Testis (tissue), 3 donors: ENCODE data around the gene MEF2B. TPM values are rescaled to one million over a fixed set of nuclear protein-coding genes. Genes with fewer than 3 reads are reported as not detected.

Experiments used
- DNase-seq: peaks from one replicate; pipeline ENCODE4 v3.0.0-alpha.2; 2019
- H3K27ac ChIP-seq, 2 donors: fragments of 200-600 bp; sonication (generic); one replicate each; pipeline ENCODE4 v1.5.1; 2019
- H3K27me3 ChIP-seq: fragments of 200-600 bp; sonication (generic); one replicate; pipeline ENCODE4 v1.5.1; 2019
- H3K36me3 ChIP-seq: fragments of 200-600 bp; sonication (generic); one replicate; pipeline ENCODE4 v1.5.1; 2017; ENCODE audit warnings: low read depth; ENCODE audit errors: missing control alignments
- H3K4me1 ChIP-seq: fragments of 200-600 bp; sonication (generic); one replicate; pipeline ENCODE4 v1.5.1; 2019
- H3K4me3 ChIP-seq, 2 donors: fragments of 200-600 bp; sonication (generic); one replicate each; pipeline ENCODE4 v1.5.1; 2017 to 2019
- H3K9me3 ChIP-seq: fragments of 200-600 bp; sonication (generic); one replicate; pipeline ENCODE4 v1.5.1; 2017
- CTCF ChIP-seq, 3 experiments: fragments of 450-650 bp in 2 of 3; fragments of 200-600 bp in 1 of 3; sonication (generic) in 1 of 3; IDR thresholded peaks; one replicate each; pipeline ENCODE4 v1.5.1; 2016 to 2019; ENCODE audit warnings: antibody characterized with exemption in 3 of 3, mild to moderate bottlenecking in 2 of 3, moderate library complexity in 1 of 3
- POLR2A ChIP-seq: fragments of 450-650 bp; IDR thresholded peaks from one replicate; pipeline ENCODE4 v1.6.1; 2017; ENCODE audit warnings: antibody characterized with exemption, mild to moderate bottlenecking, moderate library complexity
- WGBS, 2 donors: methylation state at CpG; one replicate each; pipeline ENCODE4 v1.1.5; 2018; 5-methylcytosine and 5-hydroxymethylcytosine counted together
- intact Hi-C: fragments of 100-400 bp; cut with DNase I; formaldehyde crosslinking; loops from one replicate; pipeline ENCODE4 v1.15.1; 2023; ENCODE audit warnings: low total_unique reads
- polyA plus RNA-seq: library from polyadenylated mRNA; stranded (reverse); fragments of 350-450 nt; fragmentation: Illumina TruSeq; extraction: RNeasy Lipid Tissue Mini Kit (QIAGEN cat#74804); gene quantifications from one replicate; pipeline ENCODE4 v1.2.3, GENCODE V29; 2014; ENCODE audit warnings: low read depth, low replicate concordance; ENCODE audit not compliant: insufficient read depth
- total RNA-seq, 2 donors: library from RNA; depleted of rRNA; stranded (reverse); fragments of >200 nt; gene quantifications; one replicate each; pipeline ENCODE4 v1.2.3, GENCODE V29; 2016

MEF2B gene
- total and polyA plus RNA-seq, 3 donors from 2014 or later, result 3.0 to 5.7 (median 3.1) TPM

- Histone ChIP-seq H3K4me3 (no peak overlapping the region), H3K27ac (no peak overlapping the region), H3K36me3 (no peaks in the 10 kb centered on the region), H3K9me3 (no peaks in the 10 kb centered on the region), H3K4me1 (no peaks in the 10 kb centered on the region), H3K27me3 (no peaks in the 10 kb centered on the region)
- no peak for DNase-seq
- 94 to 96% methylated on average over 3 of the region's 3 CpGs for WGBS, 2 donors
- intact Hi-C loops, result no loop called here
- no peak for TF ChIP-seq POLR2A
- no peak for TF ChIP-seq CTCF (IDR thresholded peaks at IDR 0.05)
Observed at GRCh38 chr19:19131989-19132388, 38.1 kb downstream of the MEF2B start.

- 90 to 99% methylated on average over 6 of the region's 6 CpGs for whole genome bisulfite sequencing, 2 donors
Observed at GRCh38 chr19:19126102-19126501, 44.0 kb downstream of the MEF2B start.

GRCh38 chr19:19123386-19123785, 46.7 kb downstream of the MEF2B start:
- intact Hi-C loops, result no loop called here
- no peak for TF ChIP-seq POLR2A
- TF ChIP-seq CTCF (IDR thresholded peaks at IDR 0.05), result no peak

More at GRCh38 chr19:19126102-19126501, 44.0 kb downstream of the MEF2B start:
- TF ChIP-seq POLR2A (no peak), CTCF (IDR thresholded peaks at IDR 0.05) (no peak)
- Histone ChIP-seq H3K27ac (no peak overlapping the region), H3K27me3 (no peaks in the 10 kb centered on the region), H3K4me3 (no peak overlapping the region), H3K4me1 (no peaks in the 10 kb centered on the region), H3K36me3 (no peaks in the 10 kb centered on the region), H3K9me3 (no peaks in the 10 kb centered on the region)
- intact Hi-C loops, result no loop called here
- no peak for DNase-seq

GRCh38 chr19:19122902-19123301, 47.2 kb downstream of the MEF2B start:
- H3K9me3 ChIP-seq, result no peaks in the 10 kb centered on the region
- 85 to 86% methylated on average over 1 of the region's 1 CpG for WGBS, 2 donors
- H3K4me1 ChIP-seq, result no peaks in the 10 kb centered on the region
- TF ChIP-seq CTCF (IDR thresholded peaks at IDR 0.05), result no peak
- no peak for TF ChIP-seq POLR2A
- no peak overlapping the region for H3K27ac ChIP-seq
- H3K27me3 ChIP-seq, result no peaks in the 10 kb centered on the region
- no peak overlapping the region for H3K4me3 ChIP-seq
- intact Hi-C loops, result no loop called here
- no peak for DNase-seq
- no peaks in the 10 kb centered on the region for H3K36me3 ChIP-seq

More at GRCh38 chr19:19123386-19123785, 46.7 kb downstream of the MEF2B start:
- no peaks in the 10 kb centered on the region for H3K4me1 ChIP-seq
- H3K27me3 ChIP-seq, result no peaks in the 10 kb centered on the region
- no peak for DNase-seq
- H3K9me3 ChIP-seq, result no peaks in the 10 kb centered on the region
- no peaks in the 10 kb centered on the region for H3K36me3 ChIP-seq
- H3K4me3 ChIP-seq, result no peak overlapping the region
- no peak overlapping the region for H3K27ac ChIP-seq

- Histone ChIP-seq H3K4me3 (no peak overlapping the region), H3K4me1 (no peaks in the 10 kb centered on the region), H3K9me3 (no peaks in the 10 kb centered on the region), H3K36me3 (no peaks in the 10 kb centered on the region), H3K27me3 (no peaks in the 10 kb centered on the region), H3K27ac (no peak overlapping the region)
- intact Hi-C loops, result no loop called here
- DNase-seq, result no peak
- WGBS, 2 donors, result 82 to 100% methylated on average over 1 to 9 of the region's 10 CpGs
- no peak for TF ChIP-seq POLR2A
- no peak for TF ChIP-seq CTCF (IDR thresholded peaks at IDR 0.05)
Observed at GRCh38 chr19:19121371-19121770, 48.7 kb downstream of the MEF2B start.
